ENCODE measurements around the gene ARF3.

Gene ARF3

DNA sequence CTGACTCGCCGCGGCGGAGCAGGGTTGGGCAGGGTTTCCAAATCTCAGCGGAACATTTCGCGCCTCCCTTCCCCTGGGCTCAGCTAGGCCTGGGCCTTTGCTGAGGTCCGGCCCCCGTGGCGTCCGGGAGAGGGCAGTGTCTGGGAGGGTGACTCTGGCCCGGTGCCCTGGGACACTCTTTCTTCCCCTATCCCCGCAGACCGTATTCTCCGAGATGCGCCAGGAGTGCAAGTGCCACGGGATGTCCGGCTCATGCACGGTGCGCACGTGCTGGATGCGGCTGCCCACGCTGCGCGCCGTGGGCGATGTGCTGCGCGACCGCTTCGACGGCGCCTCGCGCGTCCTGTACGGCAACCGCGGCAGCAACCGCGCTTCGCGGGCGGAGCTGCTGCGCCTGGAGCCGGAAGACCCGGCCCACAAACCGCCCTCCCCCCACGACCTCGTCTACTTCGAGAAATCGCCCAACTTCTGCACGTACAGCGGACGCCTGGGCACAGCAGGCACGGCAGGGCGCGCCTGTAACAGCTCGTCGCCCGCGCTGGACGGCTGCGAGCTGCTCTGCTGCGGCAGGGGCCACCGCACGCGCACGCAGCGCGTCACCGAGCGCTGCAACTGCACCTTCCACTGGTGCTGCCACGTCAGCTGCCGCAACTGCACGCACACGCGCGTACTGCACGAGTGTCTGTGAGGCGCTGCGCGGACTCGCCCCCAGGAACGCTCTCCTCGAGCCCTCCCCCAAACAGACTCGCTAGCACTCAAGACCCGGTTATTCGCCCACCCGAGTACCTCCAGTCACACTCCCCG, 23.9 kb upstream of the ARF3 start:
- TF ChIP-seq, protein P1, sequence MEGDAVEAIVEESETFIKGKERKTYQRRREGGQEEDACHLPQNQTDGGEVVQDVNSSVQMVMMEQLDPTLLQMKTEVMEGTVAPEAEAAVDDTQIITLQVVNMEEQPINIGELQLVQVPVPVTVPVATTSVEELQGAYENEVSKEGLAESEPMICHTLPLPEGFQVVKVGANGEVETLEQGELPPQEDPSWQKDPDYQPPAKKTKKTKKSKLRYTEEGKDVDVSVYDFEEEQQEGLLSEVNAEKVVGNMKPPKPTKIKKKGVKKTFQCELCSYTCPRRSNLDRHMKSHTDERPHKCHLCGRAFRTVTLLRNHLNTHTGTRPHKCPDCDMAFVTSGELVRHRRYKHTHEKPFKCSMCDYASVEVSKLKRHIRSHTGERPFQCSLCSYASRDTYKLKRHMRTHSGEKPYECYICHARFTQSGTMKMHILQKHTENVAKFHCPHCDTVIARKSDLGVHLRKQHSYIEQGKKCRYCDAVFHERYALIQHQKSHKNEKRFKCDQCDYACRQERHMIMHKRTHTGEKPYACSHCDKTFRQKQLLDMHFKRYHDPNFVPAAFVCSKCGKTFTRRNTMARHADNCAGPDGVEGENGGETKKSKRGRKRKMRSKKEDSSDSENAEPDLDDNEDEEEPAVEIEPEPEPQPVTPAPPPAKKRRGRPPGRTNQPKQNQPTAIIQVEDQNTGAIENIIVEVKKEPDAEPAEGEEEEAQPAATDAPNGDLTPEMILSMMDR (IDR thresholded peaks at IDR 0.05; ENCODE audit: control insufficient read depth, extremely low read depth, insufficient read depth), result no peak
- no peak for DNase-seq (ENCODE audit: low read depth)
- no peak overlapping the region for H3K4me3 ChIP-seq (ENCODE audit: low read depth, low read length)

- H3K4me3 ChIP-seq (ENCODE audit: low read depth, low read length), result no peak overlapping the region
- no peak for DNase-seq (ENCODE audit: low read depth)
- TF ChIP-seq, protein P1 (IDR thresholded peaks at IDR 0.05; ENCODE audit: control insufficient read depth, extremely low read depth, insufficient read depth), result no peak
Measured at GRCh38 chr12:48980389-48980952, 23.2 kb upstream of the ARF3 start.

GRCh38 chr12:48979602-48980388, 22.5 kb upstream of the ARF3 start:
- no peak for DNase-seq (ENCODE audit: low read depth)
- H3K4me3 ChIP-seq (ENCODE audit: low read depth, low read length), result no peak overlapping the region

DNA sequence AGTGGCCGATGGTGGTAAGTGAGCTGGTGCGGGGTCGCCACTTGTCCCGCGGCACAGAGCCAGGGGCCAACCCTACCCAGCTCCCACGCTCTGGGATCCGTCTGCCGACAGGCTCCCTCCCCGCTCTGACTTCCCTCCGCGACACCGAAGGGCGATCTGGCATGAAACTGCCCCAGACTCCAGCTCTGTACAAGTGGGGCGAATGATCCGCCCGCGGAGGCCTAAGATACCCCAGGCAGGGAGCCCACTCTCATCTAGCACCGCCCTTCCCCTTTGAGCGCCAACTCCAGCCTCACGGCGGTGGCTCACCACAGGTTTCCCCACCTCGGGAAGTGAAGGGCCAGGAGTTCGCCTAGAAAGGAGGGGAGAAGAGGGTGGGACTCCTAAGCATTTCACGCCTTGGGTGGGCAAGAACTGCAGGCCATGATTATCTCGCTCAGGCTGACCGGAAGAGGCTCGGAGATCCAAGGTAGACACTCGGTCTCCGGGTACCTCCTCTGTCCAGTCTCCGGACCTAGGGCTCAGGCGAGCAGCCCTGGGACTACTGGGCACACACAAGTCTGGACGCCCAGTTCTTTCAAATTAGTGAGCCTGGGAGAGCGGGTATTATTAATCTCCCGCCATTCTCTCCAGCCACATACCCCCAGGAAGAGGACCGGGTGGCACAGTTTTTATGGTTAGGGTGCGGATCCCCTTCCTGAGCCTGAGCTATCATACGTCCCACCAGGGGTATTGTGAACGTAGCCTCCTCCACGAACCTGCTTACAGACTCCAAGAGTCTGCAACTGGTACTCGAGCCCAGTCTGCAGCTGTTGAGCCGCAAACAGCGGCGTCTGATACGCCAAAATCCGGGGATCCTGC, 21.7 kb upstream of the ARF3 start:
- no peak overlapping the region for H3K4me3 ChIP-seq (ENCODE audit: low read depth, low read length)
- DNase-seq (ENCODE audit: low read depth), result no peak
- TF ChIP-seq, protein P1 (IDR thresholded peaks at IDR 0.05; ENCODE audit: control insufficient read depth, extremely low read depth, insufficient read depth), result no peak

More at GRCh38 chr12:48979602-48980388, 22.5 kb upstream of the ARF3 start:
- TF ChIP-seq, protein P1 (IDR thresholded peaks at IDR 0.05; ENCODE audit: control insufficient read depth, extremely low read depth, insufficient read depth), result no peak

DNA sequence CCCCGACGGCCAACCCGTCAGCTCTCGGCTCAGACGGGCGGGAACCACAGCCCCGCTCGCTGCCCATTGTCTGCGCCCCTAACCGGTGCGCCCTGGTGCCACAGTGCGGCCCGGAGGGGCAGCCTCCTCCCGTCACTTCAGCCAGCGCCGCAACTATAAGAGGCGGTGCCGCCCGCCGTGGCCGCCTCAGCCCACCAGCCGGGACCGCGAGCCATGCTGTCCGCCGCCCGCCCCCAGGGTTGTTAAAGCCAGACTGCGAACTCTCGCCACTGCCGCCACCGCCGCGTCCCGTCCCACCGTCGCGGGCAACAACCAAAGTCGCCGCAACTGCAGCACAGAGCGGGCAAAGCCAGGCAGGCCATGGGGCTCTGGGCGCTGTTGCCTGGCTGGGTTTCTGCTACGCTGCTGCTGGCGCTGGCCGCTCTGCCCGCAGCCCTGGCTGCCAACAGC, 21.0 kb upstream of the ARF3 start, which contains the start of gene WNT1:
Gene WNT1 (plus strand): TSS at position 32 of the 450 bp plus-strand sequence. CDS start 329 bp downstream, at position 361.
- DNase-seq (ENCODE audit: low read depth), result no peak
- TF ChIP-seq, protein P1 (IDR thresholded peaks at IDR 0.05; ENCODE audit: control insufficient read depth, extremely low read depth, insufficient read depth), result no peak
- no peak within 1 kb of the TSS for H3K4me3 ChIP-seq (ENCODE audit: low read depth, low read length)

Data from LNCaP clone FGC (cell line).